Heart left ventricle (tissue), 16 donors: ENCODE results near the gene CABLES2. TPM values are rescaled to one million over a fixed set of nuclear protein-coding genes. Genes with fewer than 3 reads are reported as not detected.

ENCODE experiments used
- ATAC-seq, 4 donors: fragments of 200-7000 bp; cut with Tn5 transposase; one replicate each; pipeline ENCODE4 v1.9.1; 2020 to 2022; ENCODE audit warnings: moderate library complexity in 4 of 4, mild to moderate bottlenecking in 3 of 4, moderate number of reproducible peaks in 1 of 4
- DNase-seq, 5 donors: peaks; one replicate each; pipeline ENCODE4 v3.0.0-alpha.2; 2020
- H3K27ac ChIP-seq, 12 donors: fragments of 200-600 bp; sonication (generic) in 4 of 12; one replicate each; pipeline versions ENCODE4 v1.5.0 to v1.8.0; 2016 to 2022; ENCODE audit warnings: mild to moderate bottlenecking in 2 of 12
- H3K27me3 ChIP-seq, 9 donors: fragments of 200-600 bp; sonication (generic) in 2 of 9; one replicate each; pipeline versions ENCODE4 v1.5.1 to v1.8.0; 2016 to 2022; ENCODE audit warnings: mild to moderate bottlenecking in 3 of 9
- H3K36me3 ChIP-seq, 9 donors: fragments of 200-600 bp; sonication (generic) in 2 of 9; one replicate each; pipeline versions ENCODE4 v1.5.0 to v1.8.0; 2018 to 2022; ENCODE audit warnings: mild to moderate bottlenecking in 2 of 9
- H3K4me1 ChIP-seq, 12 donors: fragments of 200-600 bp; sonication (generic) in 4 of 12; one replicate each; pipeline versions ENCODE4 v1.5.0 to v1.8.0; 2016 to 2022; ENCODE audit warnings: mild to moderate bottlenecking in 3 of 12
- H3K4me3 ChIP-seq, 12 donors: fragments of 200-600 bp; sonication (generic) in 4 of 12; one replicate each; pipeline versions ENCODE4 v1.5.0 to v1.8.0; 2017 to 2022; ENCODE audit warnings: mild to moderate bottlenecking in 9 of 12, moderate library complexity in 4 of 12
- H3K9me3 ChIP-seq, 12 donors: fragments of 200-600 bp; sonication (generic) in 4 of 12; one replicate each; pipeline versions ENCODE4 v1.5.0 to v1.8.0; 2016 to 2022; ENCODE audit warnings: mild to moderate bottlenecking in 1 of 12
- CTCF ChIP-seq, 12 donors: fragments of 200-600 bp; sonication (generic) in 4 of 12; IDR thresholded peaks; one replicate each; pipeline versions ENCODE4 v1.5.0 to v1.8.0; 2018 to 2022; ENCODE audit warnings: antibody characterized with exemption in 12 of 12, mild to moderate bottlenecking in 5 of 12
- POLR2A ChIP-seq, 2 donors: fragments of 450-650 bp; IDR thresholded peaks; one replicate each; pipeline ENCODE4 v1.6.1; 2017; ENCODE audit warnings: antibody characterized with exemption in 2 of 2, mild to moderate bottlenecking in 2 of 2, moderate library complexity in 2 of 2
- WGBS, 4 donors: extraction: QIAGEN DNeasy Blood & Tissue Kit in 2 of 4; methylation state at CpG; one replicate each; pipeline versions ENCODE4 v1.1.5 to v1.1.7; 2013 to 2018; 5-methylcytosine and 5-hydroxymethylcytosine counted together
- intact Hi-C, 10 donors: fragments of 100-400 bp; cut with DNase I; formaldehyde crosslinking; loops; one replicate each; pipeline versions ENCODE4 v1.11.1 to v1.14.2; 2022
- polyA plus RNA-seq, 2 donors: library from polyadenylated mRNA; stranded (reverse); fragments of 200-250 nt; gene quantifications; one replicate each; pipeline ENCODE4 v1.2.3, GENCODE V29; 2013
- total RNA-seq, 9 donors: library from RNA; depleted of rRNA in 2 of 9; stranded (reverse); fragments of >200 nt in 2 of 9; fragmentation: NEBNext Ultra II Directional in 3 of 9; extraction: Animal tissue kit (Norgen Biotek cat#: 25700) in 3 of 9; gene quantifications; one replicate each; pipeline versions ENCODE4 v1.1.0 to v1.2.4, GENCODE V29; 2016 to 2023
- donor health status: ischemic (EF 13 %, LVEDD 7.1; RV severe dilation, severe dysfunction).
- donor health status: healthy with polysubstance abuse.
- donor health status: DM: no; HTN: yes; CAD: no.
- donor health status: DM: no; HTN: no; CAD: no.
- donor health status: ischemic (EF 25% LVEDD 6.9; RV normal size, moderate dysfunction).
- donor health status: ischemic (EF 25% LVEDD 5.7; RV mildly dilated, moderate dysfunction).
- donor health status: healthy.
- donor health status: DM: yes; HTN: yes; CAD: no.
- donor health status: ischemic (EF 35%, LVEDD 5.7; RV mildly dilated, moderate dysfunction).
- donor health status: nonischemic (EF 11% LVEDD 7.7; RV severe dilation, severe dysfunction).
- donor health status: DM: yes; HTN: yes; CAD: no.
- donor health status: PGD.
- donor health status: ischemic (EF 29% LVEDD 5.4; RV normal size, mild dysfunction).
- donor health status: nonischemic (EF 23%, LVEDD 6.1; RV moderate dilation, normal function).

The CABLES2 gene
- total and polyA plus RNA-seq, 11 donors, result 2.9 to 12.0 (median 8.8) TPM

GRCh38 chr20:62400021-62400420, 7.1 kb downstream of the CABLES2 start:
- WGBS, 4 donors, result 79 to 89% (median 85%) methylated on average over 7 of the region's 7 CpGs
- Histone ChIP-seq H3K27me3 (no peaks in the 10 kb centered on the region), H3K36me3 (peaks cover 0 to 9% (median 0%) of the 10 kb centered on the region in 9 donors), H3K4me3 (no peak overlapping the region), H3K4me1 (peaks cover 0 to under 1% (median 0%) of the 10 kb centered on the region in 12 donors), H3K27ac (no peak overlapping the region), H3K9me3 (no peaks in the 10 kb centered on the region)
- DNase-seq (no peak), ATAC-seq (no peak)
- intact Hi-C loops, result loop anchor here in 4 of 10 donors (5.0 to 10.0 kb wide), 5 partner anchors 98 to 395 kb away; partner anchors contain the start of genes ADRM1 (in 2 of the 4) and MRGBP (in 1 of the 4)
- TF ChIP-seq CTCF (IDR thresholded peaks at IDR 0.05), result no peak

GRCh38 chr20:62398120-62398821, 8.8 kb downstream of the CABLES2 start:
- Histone ChIP-seq H3K27ac (no peak overlapping the region), H3K9me3 (no peaks in the 10 kb centered on the region), H3K27me3 (no peaks in the 10 kb centered on the region), H3K36me3 (peaks cover 0 to 27% (median 5%) of the 10 kb centered on the region in 9 donors), H3K4me3 (no peak overlapping the region), H3K4me1 (no peaks in the 10 kb centered on the region)
- TF ChIP-seq CTCF (IDR thresholded peaks at IDR 0.05) (no peak), POLR2A (IDR thresholded peaks at IDR 0.05) (no peak)
- ATAC-seq, result no peak
- intact Hi-C loops, result no loop called here
- WGBS, 4 donors, result 92 to 98% (median 93%) methylated on average over 17 to 19 of the region's 19 CpGs
- no peak for DNase-seq

GRCh38 chr20:62396367-62397239, 10.5 kb downstream of the CABLES2 start:
- no peaks in the 10 kb centered on the region for H3K27me3 ChIP-seq
- TF ChIP-seq POLR2A (IDR thresholded peaks at IDR 0.05) (no peak), CTCF (IDR thresholded peaks at IDR 0.05) (no peak)
- ATAC-seq (peak in 3 of 4 donors; percentile 4 to 70 (median 8)), DNase-seq (no peak)
- H3K4me3 ChIP-seq, result no peak overlapping the region
- intact Hi-C loops, result no loop called here
- H3K36me3 ChIP-seq, result peaks cover 0 to 34% (median 10%) of the 10 kb centered on the region in 9 donors
- peak overlapping the region in 10 of 12 donors; percentile 6 to 72 (median 22) for H3K27ac ChIP-seq
- no peaks in the 10 kb centered on the region for H3K4me1 ChIP-seq
- H3K9me3 ChIP-seq, result no peaks in the 10 kb centered on the region
- 72 to 80% (median 77%) methylated on average over 22 to 35 of the region's 35 CpGs for WGBS, 4 donors
